Activated T-helper 1 cell treated with anti-CD3 and anti-CD28 coated beads, Interleukin-2, amount 50 U/mL, for 16 hours (primary cell): ENCODE data around the gene DYNC1LI2.
A peak's percentile ranks its signal among the peaks of the same experiment; 100 is the strongest.
"Not testable (repeated sequence)": the region's sequence is repeated elsewhere in the genome, so short reads cannot be mapped to it uniquely, and the experiment has no call there.

ENCODE experiments used
- DNase-seq, 2 donors: peaks; one replicate each; pipeline ENCODE4 v3.0.0-alpha.2; 2020; ENCODE audit warnings: low read depth in 1 of 2, low spot score in 1 of 2

Gene DYNC1LI2

DNA sequence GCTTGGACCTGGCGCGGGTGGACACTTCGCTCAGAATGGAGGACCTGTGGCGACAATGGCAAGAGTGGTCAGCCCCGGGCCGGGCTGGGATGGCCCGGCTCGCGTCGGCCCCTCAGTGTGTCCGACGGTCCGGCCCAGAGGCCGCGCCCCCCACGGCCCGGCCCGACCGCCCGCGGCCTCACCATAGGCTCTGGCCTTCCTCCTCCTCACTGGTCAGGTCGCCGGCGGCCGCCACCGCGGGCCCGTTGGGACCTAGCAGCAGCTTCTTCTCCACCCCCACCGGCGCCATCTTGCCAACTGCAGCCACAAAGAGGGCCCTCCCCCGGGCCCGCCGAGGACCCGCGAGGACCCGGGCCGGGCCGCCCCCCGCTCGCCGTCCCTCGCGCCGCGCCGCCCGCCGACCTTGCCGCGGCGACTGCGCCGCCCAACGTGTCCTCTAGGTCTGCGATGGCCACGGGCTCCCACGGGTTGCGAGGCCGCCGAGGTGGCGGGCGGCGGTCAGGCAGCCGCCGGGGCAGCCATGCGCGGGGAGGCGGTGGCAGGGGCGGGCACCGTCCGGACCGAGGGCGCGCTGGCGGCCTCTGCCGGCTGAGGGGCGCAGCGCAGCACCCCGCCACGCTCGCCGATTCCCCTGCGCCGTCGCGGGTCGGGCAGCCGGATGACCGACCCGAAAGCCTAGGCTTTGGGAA lies at the start of gene DYNC1LI2:
Gene DYNC1LI2, minus strand, starts transcription at position 307 of the 689 bp plus-strand sequence. Its CDS starts 18 bp downstream, at position 289.
- DNase-seq = peak; percentile 59 to 66

DNA sequence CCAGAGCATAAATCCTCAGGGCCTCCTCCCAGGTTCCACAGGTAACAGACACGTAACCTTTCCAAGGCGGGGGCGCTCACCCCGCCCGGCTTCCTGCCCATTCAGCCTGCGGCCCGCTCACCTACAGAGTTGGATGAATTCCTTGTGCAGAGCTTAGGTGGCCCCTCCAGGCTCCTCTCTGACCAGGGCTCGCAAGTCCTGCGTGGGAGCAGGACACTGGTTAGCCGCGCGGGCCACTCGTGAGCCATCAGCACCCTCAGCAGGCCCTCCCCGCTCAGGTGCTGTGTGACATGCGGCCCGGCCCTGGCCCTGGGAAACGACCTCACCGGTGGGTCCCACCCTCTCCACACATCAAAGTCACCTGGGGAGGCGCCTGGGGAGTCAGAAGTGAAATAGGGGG lies 49.4 kb upstream of the DYNC1LI2 start:
- no peak for DNase-seq

DNA sequence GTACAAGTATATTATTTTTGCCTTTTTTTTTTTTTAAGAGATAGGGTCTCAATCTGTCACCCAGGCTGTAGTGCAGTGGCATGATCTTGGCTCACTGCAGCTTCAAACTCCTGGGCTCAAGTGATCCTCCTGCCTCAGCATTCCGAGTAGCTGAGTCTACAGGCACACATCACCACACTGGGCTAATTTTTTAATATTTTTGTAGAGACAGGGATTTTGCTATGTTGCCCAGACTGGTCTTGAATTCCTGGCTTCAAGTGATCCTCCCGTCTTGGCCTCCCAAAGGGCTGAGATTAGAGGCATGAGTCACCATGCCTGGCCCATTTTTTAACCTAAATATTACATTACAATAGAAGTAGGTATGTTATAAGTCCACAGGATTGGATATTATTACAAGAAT lies 46.8 kb upstream of the DYNC1LI2 start:
- no peak for DNase-seq

DNA sequence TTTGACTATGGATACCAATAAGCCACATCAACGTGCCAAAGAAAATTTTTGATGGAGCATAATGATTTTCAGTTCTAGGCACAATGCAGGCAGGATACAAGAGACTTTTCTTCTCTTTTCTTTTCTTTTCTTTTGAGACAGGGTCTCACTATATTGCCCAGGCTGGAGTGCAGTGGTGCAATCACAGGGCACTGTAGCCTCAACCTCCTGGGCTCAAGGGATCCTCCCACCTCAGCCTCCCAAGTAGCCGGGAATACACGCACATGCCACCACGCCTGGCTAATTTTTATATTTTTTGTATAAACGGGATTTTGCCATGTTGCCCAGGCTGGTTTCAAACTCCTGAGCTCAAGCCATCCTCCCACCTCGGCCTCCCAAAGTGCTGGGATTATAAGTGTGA lies 42.6 kb upstream of the DYNC1LI2 start:
- DNase-seq = not testable (repeated sequence)

DNA sequence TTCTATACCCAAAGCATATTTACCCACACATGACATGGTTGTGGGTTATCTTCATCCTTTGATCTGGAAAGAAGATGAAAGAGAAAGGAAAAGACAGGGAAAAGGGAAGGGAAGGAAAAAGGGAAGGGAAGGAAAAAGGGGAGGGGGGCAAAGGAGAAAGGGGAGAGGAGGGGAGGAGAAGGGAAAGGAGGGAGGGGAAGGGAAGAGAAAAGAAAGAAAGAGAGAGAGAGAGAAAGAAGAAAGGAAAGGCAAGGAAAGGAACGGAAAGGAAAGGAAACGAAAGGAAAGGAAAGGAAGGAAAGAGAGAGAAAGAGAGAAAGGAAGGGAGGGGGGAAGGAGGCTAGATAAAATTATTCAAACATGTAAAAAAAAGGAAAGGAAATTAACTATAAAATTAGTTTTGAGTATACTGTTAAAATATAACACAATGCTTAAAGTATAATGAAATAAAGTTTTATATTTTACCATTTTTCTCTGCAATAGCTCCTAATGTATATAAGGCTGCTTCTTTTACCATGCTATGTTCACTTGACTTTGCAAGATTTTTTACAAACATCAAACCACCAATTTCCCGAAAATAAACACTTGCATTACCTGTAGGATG lies 38.8 kb upstream of the DYNC1LI2 start:
- no peak for DNase-seq

DNA sequence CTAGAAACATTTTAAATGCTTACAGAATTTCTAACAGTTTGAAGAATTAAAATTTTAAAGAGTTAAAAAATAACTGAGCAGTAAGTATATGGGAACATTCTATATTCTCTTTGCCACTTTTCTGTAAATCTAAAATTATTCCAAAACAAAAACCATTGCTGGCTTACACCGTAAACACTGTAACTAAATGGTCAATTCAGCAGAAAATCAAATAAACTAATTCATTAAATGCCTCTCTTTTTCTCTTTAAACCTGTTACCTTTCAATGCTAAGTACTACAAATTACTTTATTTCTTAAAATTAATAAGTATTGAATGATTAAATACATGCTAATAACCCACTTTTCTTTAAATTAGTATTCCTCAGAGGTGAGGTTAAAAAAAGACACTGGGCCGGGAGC lies 36.0 kb upstream of the DYNC1LI2 start:
- DNase-seq = no peak

DNA sequence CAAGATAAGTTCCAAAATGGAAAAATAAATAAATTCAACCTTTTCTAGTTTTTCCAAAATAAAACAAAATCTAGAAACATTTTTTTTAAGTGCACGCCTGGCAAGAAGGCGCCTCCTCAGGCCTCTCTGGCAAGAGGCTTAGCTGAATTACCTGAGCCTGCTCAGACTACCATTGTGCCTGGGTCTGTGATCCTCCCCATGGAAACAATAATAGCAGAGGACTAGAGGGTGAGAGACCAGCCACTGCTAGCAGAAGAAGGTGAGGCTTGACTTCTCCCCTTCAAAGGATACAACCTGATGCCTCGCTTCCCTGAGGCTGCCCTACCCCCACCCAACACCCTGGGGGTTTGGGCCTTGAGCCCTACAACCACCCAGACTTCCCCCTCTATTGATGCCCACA lies 35.1 kb upstream of the DYNC1LI2 start:
- DNase-seq = no peak

DNA sequence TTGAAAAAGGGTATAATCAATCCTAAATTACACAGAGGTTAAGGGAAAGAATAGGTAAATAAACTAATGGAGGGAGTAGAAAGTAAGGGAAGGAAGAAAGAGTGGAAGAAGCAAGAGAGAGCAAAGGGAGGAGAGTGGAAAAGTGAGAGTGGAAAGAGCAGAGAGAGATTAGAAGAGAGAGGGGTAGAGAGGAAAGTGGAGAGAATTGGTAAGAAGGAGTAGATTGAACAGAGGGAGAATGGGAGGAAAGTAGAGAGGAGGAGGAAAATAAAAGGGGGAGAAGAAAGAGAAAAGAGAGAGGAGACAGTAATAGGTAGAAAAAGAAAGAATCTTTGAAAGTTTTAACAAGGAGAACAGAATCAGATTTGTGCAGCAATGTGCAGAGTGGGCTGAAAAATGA lies 25.0 kb upstream of the DYNC1LI2 start:
- no peak for DNase-seq

DNA sequence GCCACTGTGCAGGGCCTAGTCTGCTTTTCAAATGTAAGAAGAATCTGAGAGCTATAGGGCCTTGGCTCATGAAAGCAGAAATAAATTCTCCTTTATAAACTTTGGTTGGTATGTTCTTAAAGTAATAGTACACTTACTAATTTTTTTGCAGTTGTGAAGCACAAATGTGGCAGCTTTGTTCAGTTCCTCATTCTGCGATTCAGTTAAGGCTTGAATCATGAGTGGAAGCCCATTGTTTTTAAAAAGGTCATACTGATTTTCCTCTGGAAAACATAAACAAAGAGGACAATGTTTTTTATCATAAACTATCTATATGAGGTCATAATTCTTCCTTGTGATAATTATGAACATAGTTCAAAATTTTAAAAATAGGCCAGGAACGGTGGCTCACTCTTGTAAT lies 23.6 kb upstream of the DYNC1LI2 start:
- no peak for DNase-seq

DNA sequence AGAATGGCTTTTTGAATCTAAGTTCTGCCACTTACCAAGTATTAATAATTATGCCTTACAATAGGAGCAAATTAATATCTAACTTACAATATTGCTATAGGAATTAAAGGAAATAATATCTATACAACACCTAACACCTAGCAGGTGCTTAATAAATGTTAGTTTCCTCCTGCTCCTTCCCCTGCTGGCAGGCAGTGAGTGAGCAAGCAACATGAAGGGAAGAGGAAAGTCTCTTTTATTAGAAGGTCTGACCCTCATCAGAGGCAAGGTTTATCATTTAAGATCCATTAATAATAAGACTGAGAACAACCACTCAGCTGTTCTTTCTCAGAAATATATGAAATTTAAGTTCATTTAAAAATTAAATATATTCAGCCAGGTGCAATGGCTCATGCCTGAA lies 6.7 kb upstream of the DYNC1LI2 start:
- no peak for DNase-seq

DNA sequence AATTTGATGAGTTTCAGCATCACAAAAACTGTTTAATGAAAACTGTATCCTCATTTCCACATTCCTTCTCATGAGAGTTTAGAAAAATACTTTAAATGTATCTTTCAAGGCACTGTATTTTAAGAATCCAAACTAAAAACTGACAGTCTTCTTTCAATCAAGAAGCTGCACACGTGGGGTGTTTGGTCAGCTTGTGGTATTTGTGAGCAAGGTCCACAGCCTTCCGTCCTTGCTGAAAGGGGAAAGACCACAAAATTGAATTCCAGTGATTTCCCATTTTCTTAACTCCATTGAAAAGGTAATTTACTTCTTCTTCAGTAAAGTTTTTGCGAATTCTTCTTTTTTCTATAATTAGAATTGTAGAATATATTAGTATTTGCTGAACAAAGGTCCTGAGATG lies 3.4 kb upstream of the DYNC1LI2 start:
- DNase-seq = no peak

DNA sequence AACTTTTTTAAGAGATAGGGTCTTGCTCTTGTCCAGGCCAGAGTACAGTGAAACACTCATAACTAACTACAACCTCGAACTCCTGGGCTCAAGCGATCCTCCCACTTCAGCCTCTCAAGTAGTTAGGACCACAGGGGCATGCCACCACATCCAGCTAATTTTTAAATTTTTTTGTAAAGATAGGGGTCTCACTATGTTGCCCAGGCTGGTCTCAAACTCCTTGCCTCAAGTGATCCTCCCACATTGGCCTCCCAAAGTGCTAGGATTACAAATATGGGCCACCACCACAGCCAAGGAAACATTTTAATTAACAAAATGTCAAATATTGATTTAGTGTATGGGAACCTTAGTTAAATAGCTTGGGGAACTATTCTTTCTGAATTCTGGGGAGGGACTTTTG lies 2.8 kb upstream of the DYNC1LI2 start:
- DNase-seq = no peak

DNA sequence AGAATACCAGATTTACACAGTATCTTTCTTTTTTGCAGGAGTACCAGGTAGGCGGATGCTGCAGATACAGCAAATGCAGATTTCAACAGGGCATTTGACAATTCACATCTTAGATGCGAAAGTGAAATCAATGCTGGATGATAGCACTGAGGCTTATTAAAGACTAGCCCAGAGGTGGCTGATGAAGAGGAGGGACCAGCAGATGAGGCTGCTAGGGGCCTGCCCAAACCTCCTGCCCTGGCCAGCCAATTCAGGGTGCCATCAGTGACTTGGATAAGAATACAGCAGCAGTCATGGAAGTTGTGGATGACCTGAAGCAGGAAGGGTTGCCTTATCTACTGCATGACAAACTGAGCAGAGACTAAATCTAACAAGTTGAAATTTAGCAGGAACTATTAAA lies 1.5 kb upstream of the DYNC1LI2 start:
- no peak for DNase-seq

DNA sequence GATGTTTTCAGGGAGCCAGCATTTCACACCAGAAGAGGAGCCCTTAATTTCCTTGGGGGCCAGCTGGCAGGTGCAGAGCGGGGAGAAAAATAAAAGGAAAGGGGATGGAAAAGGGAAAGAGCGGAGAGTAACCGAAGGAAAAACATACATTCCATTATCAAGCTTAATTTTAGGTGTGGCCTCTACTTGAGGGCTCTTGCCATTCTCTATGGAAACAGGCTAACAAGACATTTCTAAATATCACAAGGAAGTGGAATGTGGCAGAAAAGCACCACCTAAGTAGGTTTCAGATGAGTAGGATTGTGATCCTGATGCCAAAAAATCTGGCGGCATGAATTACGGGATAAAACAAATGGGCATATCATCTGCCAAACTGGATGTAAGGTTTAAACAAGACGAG lies 970 bp upstream of the DYNC1LI2 start:
- no peak for DNase-seq

DNA sequence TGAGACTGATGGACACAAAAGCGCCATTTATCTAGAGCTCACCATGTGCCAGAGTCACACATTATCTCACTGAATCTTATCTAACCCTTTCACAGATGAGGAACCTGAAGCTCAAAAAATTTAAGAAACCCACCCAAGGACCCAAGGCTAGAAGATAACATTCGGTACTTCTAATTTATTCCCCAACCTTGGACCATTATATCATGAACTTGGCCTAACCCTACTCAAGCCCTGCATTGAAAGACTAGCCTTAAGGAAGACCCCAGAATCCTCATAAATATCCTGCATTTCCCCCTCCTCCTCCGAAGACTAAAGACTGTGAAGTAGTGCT lies 548 bp upstream of the DYNC1LI2 start:
- DNase-seq = no peak

DNA sequence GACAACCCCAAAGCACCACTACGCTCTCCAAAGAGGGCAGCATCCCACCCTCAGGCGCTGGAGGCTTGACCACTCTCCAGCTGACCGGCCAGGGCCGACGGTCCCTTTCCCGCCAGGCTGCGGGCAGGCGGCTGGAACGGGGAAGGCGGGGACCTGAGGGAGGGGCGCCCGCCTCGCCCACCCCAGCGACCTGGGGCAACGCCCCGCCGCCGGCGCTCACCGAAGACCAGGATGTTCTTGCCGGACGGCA lies 431 bp downstream of the DYNC1LI2 start:
- no peak for DNase-seq

DNA sequence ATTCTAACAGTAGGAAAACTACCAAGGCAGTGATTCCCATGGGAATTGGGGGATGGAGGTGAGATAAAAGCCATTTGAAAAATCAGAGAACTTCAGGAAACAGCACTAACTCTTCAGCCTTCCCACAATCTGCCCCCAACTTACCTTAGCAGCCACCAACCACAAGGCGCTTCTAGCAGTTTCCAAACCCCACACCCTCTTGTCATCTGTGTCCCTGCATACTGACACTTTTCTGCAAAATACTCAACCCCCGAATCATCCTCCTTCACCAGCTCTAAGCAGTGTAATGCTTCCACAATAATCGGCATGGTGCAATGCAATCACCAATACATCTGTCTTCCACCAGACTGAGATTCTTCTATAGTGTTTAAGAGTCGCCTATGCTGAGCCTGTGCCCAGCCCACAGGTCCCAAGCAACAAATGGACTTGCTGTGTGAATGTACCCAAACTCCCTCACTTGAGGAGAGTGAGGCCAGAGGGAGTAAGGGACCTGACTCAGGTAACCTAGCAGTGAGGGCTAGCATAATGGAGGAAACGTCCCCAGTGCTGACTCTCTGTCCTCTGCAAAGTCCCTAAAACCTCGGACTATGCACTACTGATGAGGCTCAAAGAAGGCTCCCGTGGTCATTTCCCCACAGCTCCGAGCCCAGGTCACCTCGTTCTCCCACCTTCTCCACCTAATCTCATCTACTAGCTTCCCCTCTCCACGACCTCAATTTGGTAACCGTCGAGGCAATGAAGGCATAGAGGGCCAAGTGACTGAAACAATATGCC lies 943 bp downstream of the DYNC1LI2 start:
- no peak for DNase-seq

DNA sequence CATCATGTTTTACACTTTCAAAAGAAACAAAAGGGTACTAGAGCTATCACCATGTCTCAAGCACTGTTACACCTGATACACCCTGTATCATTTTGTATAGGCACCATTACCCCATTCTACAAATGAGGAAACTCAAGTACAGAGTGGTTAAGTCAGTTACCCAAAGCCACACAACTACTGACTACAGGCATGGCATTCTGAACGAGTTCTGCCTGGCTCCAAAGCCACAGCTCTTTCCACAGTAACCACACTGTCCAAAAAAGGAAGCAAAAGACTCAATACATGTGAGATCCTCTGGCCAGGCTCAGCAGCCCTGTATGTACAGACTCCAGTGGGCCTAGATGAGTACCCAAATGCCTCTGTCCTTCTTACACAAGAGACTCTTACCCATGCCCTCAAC lies 4.7 kb downstream of the DYNC1LI2 start:
- DNase-seq = no peak

DNA sequence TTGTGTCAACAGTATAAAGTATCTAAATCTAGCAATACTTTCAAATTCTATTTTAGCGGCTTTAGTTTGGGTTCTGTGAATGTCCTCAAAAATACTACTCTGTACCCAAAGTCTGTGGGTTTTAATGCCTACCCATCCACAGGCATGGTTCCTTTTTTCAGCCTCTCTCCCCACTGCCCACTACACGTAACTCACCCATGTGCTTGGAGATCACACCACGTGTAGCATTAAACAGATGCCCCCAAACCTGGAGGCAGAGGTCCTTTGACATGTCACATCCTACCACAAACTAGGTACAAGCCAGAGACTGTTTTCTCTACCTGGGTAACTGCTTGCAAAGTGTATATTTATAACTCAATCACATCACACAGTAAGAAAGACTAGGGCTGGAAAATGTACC lies 5.4 kb downstream of the DYNC1LI2 start:
- no peak for DNase-seq

DNA sequence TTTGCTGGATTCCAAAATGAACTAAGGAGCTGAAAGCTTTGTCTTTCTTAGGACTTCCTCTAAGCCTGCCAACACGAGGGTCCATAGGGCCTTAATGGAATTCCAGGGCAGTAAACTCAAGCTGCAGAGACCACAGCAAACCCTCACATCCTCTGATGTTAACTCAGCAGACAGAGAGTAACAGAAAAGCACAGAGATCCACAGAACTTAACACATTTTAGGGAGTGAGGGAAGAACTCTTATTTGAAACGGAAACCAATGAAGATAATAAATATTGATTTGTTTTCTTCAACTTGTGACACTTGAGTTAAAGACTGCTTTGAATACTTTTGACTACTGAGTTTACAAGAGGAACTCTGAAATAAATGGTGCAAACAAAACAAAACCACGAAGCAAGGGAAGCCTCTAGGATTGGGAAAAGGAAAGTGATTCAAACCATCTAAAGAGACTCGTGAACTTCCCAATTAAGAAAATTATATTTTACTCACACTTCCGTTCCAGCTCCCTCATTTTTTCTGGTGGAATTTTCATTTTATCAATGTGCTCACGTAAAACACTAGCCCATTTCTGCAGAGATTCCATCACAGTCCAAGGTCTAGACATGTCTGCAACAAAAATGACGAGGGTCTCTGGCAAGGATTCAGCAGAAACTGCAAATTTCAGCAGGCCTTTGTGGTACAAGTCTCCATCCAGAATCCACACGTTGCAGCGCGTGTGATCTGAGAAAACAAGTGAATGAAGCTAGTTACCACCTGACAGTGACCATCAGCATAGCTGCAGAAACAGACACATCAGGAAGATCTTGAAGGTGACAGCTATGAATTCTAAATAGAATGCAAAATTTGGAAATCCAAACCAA lies 9.2 kb downstream of the DYNC1LI2 start:
- no peak for DNase-seq

DNA sequence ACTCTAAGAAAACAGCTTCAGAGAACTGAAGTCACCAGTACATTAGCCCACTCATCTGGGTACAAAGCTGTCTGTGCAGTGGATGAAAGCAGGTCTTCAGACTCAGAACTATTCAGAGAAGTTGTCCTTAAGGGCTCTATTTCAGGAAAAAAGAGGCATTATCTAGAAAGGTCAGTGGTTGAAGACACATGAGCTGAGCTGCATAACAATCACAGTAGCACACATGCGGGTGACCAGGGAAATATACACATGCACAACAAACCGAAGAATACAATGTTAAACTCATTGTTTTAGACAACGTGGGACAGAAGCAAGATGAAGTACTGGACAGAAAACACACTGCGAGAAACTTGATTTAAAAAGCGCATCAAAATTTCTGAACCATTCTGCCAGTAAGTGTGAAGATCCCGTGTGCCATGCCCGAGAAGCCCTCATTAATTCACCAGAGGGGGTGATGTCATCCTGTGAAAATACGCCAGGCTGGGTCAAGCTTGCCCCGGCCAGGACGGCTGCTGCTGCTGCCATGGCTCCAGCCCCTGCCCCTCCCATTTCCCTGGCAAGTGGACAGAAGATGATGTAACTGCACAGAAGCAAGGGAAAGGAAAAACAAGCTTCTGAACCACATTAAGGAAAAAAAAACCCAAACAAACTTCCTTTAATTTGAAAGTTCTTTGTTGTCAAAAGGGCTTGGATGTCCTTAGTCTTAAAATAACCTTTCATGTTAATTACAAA lies 10.1 kb downstream of the DYNC1LI2 start:
- DNase-seq = no peak
